DOHH2 (cell line): ENCODE results near the gene MARK1.

Experiments
- H3F3A ChIP-seq: fragments of 200-600 bp; sonication (generic), shearing (Covaris generic); 2 replicates; pipeline ENCODE4 v1.6.0; 2016; ENCODE audit warnings: antibody characterized with exemption, mild to moderate bottlenecking; ENCODE audit not compliant: control insufficient read depth, insufficient read depth
- H3K27ac ChIP-seq: fragments of 200-600 bp; sonication (generic); 2 replicates; pipeline ENCODE4 v1.5.1; 2014; ENCODE audit warnings: low read depth, mild to moderate bottlenecking, low read length, moderate library complexity
- H3K27me3 ChIP-seq: fragments of 200-600 bp; sonication (generic); 2 replicates; pipeline ENCODE4 v1.6.1; 2014; ENCODE audit warnings: mild to moderate bottlenecking, low read length, mixed read lengths; ENCODE audit not compliant: control insufficient read depth
- H3K36me3 ChIP-seq: fragments of 200-600 bp; sonication (generic); 2 replicates; pipeline ENCODE4 v1.6.1; 2014; ENCODE audit warnings: mild to moderate bottlenecking, low read length, moderate library complexity, mixed read lengths; ENCODE audit not compliant: control insufficient read depth
- H3K4me1 ChIP-seq: fragments of 200-600 bp; sonication (generic); 2 replicates; pipeline ENCODE4 v1.6.1; 2014; ENCODE audit warnings: mild to moderate bottlenecking, low read length, mixed read lengths; ENCODE audit not compliant: control insufficient read depth
- H3K4me2 ChIP-seq: fragments of 200-600 bp; sonication (generic); 2 replicates; pipeline ENCODE4 v1.6.0; 2014; ENCODE audit warnings: mild to moderate bottlenecking, low read length, moderate library complexity
- H3K4me3 ChIP-seq: fragments of 200-600 bp; sonication (generic); 2 replicates; pipeline ENCODE4 v1.5.1; 2014; ENCODE audit warnings: mild to moderate bottlenecking, low read length, mixed read lengths
- H3K79me2 ChIP-seq: fragments of 200-600 bp; sonication (generic); 2 replicates; pipeline ENCODE4 v1.6.1; 2014; ENCODE audit warnings: mild to moderate bottlenecking, low read length, mixed read lengths; ENCODE audit not compliant: control insufficient read depth
- H3K9me2 ChIP-seq: fragments of 200-600 bp; sonication (generic); replicated peaks from 2 replicates; pipeline ENCODE4 v1.6.1; 2014; ENCODE audit warnings: mild to moderate bottlenecking, low read length, mixed read lengths; ENCODE audit not compliant: control insufficient read depth
- H3K9me3 ChIP-seq: fragments of 200-600 bp; sonication (generic); 2 replicates; pipeline ENCODE4 v1.6.1; 2014; ENCODE audit warnings: antibody characterized with exemption, low read length, mixed read lengths; ENCODE audit not compliant: control insufficient read depth, insufficient read depth
- H4K20me1 ChIP-seq: fragments of 200-600 bp; sonication (generic); 2 replicates; pipeline ENCODE4 v1.6.0; 2014; ENCODE audit warnings: low read depth, mild to moderate bottlenecking, antibody characterized with exemption, low read length, moderate library complexity; ENCODE audit not compliant: control insufficient read depth, insufficient read depth
- EZH2phosphoT487 ChIP-seq: fragments of 200-600 bp; sonication (generic); IDR thresholded peaks from 2 replicates; pipeline ENCODE4 v1.6.1; 2017; ENCODE audit warnings: borderline replicate concordance, mild to moderate bottlenecking, antibody characterized with exemption, low read length, moderate library complexity, mixed read lengths
- TF ChIP-seq, protein P1 (sequence below): fragments of 200-600 bp; sonication (generic); IDR thresholded peaks from one replicate; pipeline ENCODE4 v1.5.1; 2014; ENCODE audit warnings: antibody characterized with exemption, mild to moderate bottlenecking, low read depth, low read length; ENCODE audit not compliant: poor library complexity, severe bottlenecking

The MARK1 gene

DNA sequence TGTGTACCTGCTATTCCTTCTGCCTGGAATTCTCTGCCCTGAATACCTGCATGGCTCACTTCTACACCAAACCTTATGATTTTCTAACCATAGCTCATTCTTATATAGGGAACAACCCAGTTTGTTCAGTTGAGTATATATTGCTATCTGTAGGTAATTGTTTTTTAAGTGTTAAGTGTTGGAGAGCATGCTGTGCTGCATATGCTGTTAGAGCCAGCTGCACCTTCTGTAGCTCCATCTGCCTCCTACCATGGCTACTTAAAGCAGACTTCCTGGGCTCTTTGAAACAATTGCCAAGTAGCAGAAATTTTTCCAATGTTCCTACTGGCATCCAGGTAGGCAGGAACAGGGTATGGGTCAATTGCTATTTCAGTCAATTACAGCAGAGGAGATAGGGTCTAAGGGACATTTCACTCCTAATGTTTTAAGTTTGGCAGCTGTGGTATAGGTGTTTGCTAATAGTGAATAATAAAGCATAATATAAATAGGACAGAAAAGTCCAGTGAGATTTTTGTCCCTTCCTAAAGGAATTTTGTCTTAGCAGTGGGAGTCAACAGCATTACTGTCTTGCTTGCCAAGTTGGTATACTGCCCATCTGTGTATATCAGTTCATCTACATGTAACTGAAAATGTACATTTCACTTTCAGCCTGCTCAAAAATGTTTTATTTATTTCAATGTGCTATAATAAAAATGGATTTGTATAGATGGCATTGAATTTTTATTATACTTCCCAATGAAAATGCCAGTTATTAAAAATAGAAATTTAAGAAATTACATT is 128.2 kb downstream of the MARK1 start:
- H4K20me1 ChIP-seq, result no peaks in the 10 kb centered on the region
- TF ChIP-seq, protein P1, sequence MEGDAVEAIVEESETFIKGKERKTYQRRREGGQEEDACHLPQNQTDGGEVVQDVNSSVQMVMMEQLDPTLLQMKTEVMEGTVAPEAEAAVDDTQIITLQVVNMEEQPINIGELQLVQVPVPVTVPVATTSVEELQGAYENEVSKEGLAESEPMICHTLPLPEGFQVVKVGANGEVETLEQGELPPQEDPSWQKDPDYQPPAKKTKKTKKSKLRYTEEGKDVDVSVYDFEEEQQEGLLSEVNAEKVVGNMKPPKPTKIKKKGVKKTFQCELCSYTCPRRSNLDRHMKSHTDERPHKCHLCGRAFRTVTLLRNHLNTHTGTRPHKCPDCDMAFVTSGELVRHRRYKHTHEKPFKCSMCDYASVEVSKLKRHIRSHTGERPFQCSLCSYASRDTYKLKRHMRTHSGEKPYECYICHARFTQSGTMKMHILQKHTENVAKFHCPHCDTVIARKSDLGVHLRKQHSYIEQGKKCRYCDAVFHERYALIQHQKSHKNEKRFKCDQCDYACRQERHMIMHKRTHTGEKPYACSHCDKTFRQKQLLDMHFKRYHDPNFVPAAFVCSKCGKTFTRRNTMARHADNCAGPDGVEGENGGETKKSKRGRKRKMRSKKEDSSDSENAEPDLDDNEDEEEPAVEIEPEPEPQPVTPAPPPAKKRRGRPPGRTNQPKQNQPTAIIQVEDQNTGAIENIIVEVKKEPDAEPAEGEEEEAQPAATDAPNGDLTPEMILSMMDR, result no peak
- no peak for TF ChIP-seq EZH2phosphoT487
- no peaks in the 10 kb centered on the region for H3K9me2 ChIP-seq
- no peak overlapping the region for H3K4me2 ChIP-seq
- no peak overlapping the region for H3K4me3 ChIP-seq
- no peaks in the 10 kb centered on the region for H3K9me3 ChIP-seq
- no peaks in the 10 kb centered on the region for H3K27me3 ChIP-seq
- no peak overlapping the region for H3K27ac ChIP-seq
- H3K36me3 ChIP-seq, result no peaks in the 10 kb centered on the region
- no peaks in the 10 kb centered on the region for H3F3A ChIP-seq
- H3K79me2 ChIP-seq, result no peaks in the 10 kb centered on the region
- no peaks in the 10 kb centered on the region for H3K4me1 ChIP-seq

DNA sequence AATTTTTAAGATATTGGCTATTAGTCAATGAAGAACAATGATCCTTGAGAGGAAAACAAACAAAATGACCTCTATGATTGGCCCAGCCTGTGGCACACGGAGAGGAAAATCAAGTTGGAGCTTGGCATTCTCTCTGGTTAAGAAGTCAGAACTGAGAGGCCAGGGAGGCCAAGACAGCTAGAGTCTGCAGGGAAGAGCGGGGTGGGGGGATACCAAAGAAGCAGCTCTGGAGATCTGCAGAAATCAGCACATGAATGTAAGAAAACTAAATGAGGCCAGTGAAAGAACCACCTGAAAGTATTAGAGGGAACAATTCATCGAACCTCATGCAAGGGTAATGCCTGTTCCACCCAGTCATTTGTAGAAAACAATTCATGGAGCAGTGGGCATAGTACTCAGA is 138.4 kb downstream of the MARK1 start:
- TF ChIP-seq, protein P1, result no peak
- TF ChIP-seq EZH2phosphoT487, result no peak
- Histone ChIP-seq H3K27me3 (no peaks in the 10 kb centered on the region), H3K27ac (no peak overlapping the region), H3K36me3 (no peaks in the 10 kb centered on the region), H3K79me2 (no peaks in the 10 kb centered on the region), H4K20me1 (no peaks in the 10 kb centered on the region), H3K4me2 (no peak overlapping the region), H3K4me1 (no peaks in the 10 kb centered on the region), H3K4me3 (no peak overlapping the region), H3F3A (no peaks in the 10 kb centered on the region), H3K9me2 (no peaks in the 10 kb centered on the region), H3K9me3 (0 out of 2 replicates have a peak, but pooled peaks cover 2% of the 10 kb centered on the region)

DNA sequence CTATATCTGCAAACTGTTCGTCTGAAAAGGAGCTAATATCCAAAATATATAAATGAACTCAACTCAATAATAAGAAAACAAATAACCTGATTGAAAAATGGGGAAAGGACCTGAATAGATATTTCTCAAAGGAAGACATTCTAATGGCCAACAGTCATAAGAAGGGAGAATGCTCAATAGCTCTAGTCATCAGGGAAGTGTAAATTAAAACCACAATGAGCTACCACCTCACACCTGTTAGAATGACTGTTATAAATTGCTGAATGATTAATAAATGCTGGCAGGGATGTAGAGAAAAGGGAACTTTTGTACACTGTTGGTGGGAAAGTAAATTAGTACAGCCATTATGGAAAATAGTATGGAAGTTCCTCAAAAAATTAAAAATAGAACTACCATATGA is 141.1 kb downstream of the MARK1 start:
- Histone ChIP-seq H4K20me1 (no peaks in the 10 kb centered on the region), H3K4me3 (no peak overlapping the region), H3K9me2 (no peaks in the 10 kb centered on the region)

More for the DNA sequence above, 141.1 kb downstream of the MARK1 start:
- Histone ChIP-seq H3K27ac (no peak overlapping the region), H3K79me2 (no peaks in the 10 kb centered on the region), H3F3A (no peaks in the 10 kb centered on the region), H3K4me2 (no peak overlapping the region), H3K27me3 (no peaks in the 10 kb centered on the region), H3K9me3 (0 out of 2 replicates have a peak, but pooled peaks cover 2% of the 10 kb centered on the region), H3K36me3 (no peaks in the 10 kb centered on the region), H3K4me1 (no peaks in the 10 kb centered on the region)
- TF ChIP-seq, protein P1, result no peak
- TF ChIP-seq EZH2phosphoT487, result no peak
